Astrocyte (in vitro differentiated cells and primary cell): ENCODE results near the gene ATP2B2.

ENCODE experiments used
- EZH2 ChIP-seq: IDR thresholded peaks from 2 replicates; pipeline ENCODE4 v1.6.1; 2012; ENCODE audit warnings: mild to moderate bottlenecking, low read length, inconsistent platforms; ENCODE audit not compliant: insufficient read depth
- TF ChIP-seq, protein P1 (sequence below): IDR thresholded peaks from 2 replicates; pipeline ENCODE4 v1.5.1; 2011; ENCODE audit warnings: low read depth, mild to moderate bottlenecking, inconsistent platforms, low read length, moderate library complexity; ENCODE audit not compliant: insufficient read depth

DNA sequence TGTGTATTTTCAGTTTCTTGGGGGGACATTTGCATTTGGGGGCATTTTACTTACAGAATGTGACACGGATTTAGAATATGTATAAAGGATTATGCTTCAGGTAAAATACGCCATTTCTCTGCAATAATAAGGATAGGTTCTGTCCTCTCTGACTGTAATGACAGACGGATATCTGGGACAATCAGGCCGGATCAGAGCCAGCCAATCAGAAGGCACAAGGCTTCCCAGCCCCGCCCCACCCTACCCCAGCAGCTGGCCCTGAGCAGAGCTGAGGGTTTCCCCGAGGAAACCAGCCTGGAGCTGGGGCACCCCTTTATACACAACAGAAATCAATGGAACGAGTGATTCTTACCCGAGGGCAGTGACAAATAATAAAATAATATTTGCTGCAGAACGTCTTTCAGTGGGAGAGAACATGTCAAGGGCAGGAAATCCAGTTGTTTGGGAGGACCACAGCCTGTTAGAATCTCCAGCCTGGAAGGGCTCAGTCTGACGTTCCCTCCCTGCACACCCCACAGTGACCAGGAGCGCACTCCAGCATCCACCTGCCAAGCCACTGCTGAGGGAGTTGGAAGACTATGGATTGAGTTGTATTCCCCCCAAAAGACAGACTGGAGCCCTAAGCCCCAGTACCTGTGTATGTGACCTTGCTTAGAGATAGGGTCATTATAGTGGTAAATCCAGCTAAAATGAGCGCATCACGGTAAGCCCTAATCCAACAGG is 154.2 kb downstream of the ATP2B2 start:
- TF ChIP-seq, protein P1, sequence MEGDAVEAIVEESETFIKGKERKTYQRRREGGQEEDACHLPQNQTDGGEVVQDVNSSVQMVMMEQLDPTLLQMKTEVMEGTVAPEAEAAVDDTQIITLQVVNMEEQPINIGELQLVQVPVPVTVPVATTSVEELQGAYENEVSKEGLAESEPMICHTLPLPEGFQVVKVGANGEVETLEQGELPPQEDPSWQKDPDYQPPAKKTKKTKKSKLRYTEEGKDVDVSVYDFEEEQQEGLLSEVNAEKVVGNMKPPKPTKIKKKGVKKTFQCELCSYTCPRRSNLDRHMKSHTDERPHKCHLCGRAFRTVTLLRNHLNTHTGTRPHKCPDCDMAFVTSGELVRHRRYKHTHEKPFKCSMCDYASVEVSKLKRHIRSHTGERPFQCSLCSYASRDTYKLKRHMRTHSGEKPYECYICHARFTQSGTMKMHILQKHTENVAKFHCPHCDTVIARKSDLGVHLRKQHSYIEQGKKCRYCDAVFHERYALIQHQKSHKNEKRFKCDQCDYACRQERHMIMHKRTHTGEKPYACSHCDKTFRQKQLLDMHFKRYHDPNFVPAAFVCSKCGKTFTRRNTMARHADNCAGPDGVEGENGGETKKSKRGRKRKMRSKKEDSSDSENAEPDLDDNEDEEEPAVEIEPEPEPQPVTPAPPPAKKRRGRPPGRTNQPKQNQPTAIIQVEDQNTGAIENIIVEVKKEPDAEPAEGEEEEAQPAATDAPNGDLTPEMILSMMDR = no peak
- no peak for TF ChIP-seq EZH2
